Large intestine (tissue), 3 donors: ENCODE measurements around the gene DCP1A. TPM values are rescaled to one million over a fixed set of nuclear protein-coding genes. Genes with fewer than 3 reads are reported as not detected.
"Not testable (repeated sequence)": the region's sequence is repeated elsewhere in the genome, so short reads cannot be mapped to it uniquely, and the experiment has no call there.

ENCODE experiments used
- DNase-seq, 2 donors: peaks; one replicate each; pipeline versions ENCODE4 v3.0.0 to v3.0.0-alpha.2; 2013
- H3K27ac ChIP-seq: one replicate; pipeline ENCODE4 v1.5.1; 2013; ENCODE audit warnings: low read length
- H3K27me3 ChIP-seq: 2 replicates; pipeline ENCODE4 v1.6.1; 2013; ENCODE audit warnings: low read length; ENCODE audit not compliant: control insufficient read depth, insufficient read depth
- H3K36me3 ChIP-seq: 2 replicates; pipeline ENCODE4 v1.6.1; 2013; ENCODE audit warnings: low read length; ENCODE audit not compliant: control insufficient read depth, insufficient read depth
- H3K4me1 ChIP-seq: one replicate; pipeline ENCODE4 v1.6.1; 2013; ENCODE audit warnings: low read length; ENCODE audit not compliant: control insufficient read depth, insufficient read depth
- H3K4me3 ChIP-seq: one replicate; pipeline ENCODE4 v1.5.1; 2013; ENCODE audit warnings: low read length
- H3K9me3 ChIP-seq: one replicate; pipeline ENCODE4 v1.6.1; 2013; ENCODE audit warnings: mild to moderate bottlenecking, low read depth, low read length, moderate library complexity; ENCODE audit not compliant: control insufficient read depth
- WGBS: methylation state at CpG from one replicate; pipeline ENCODE4 v1.1.5; 2013; ENCODE audit warnings: low lambda C conversion rate; ENCODE audit not compliant: insufficient coverage; 5-methylcytosine and 5-hydroxymethylcytosine counted together
- polyA plus RNA-seq: library from polyadenylated mRNA; unstranded; fragments of 120-200 nt; gene quantifications from one replicate; pipeline ENCODE4 v1.2.1, GENCODE V29; 2013

DCP1A gene
- polyA plus RNA-seq, 1 donor: 22.7 TPM

DNA sequence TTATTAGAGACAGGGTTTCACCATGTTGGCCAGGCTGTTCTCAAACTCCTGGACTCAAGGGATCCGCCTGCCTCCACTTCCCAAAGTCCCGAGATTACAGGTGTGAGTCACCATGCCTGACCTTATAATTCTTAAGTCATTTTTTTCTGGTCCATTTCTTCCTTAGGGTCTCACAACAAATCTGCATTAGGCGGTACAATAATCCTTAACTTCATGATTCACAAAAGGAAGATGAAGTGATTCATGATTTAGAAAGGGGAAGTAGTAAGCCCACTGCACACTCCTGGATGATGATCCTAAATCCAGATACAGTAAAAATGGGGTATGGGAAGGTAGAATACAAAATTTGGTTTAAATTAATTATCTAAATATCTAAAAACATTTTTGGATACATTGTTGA, 46.5 kb downstream of the DCP1A start:
- H3K36me3 ChIP-seq: peaks cover 45% of the 10 kb centered on the region
- DNase-seq: no peak
- H3K27me3 ChIP-seq: no peaks in the 10 kb centered on the region
- no peak overlapping the region for H3K27ac ChIP-seq
- H3K9me3 ChIP-seq: no peaks in the 10 kb centered on the region
- 100% methylated on average over 1 of the region's 3 CpGs for WGBS
- H3K4me3 ChIP-seq: no peak overlapping the region
- H3K4me1 ChIP-seq: no peaks in the 10 kb centered on the region

DNA sequence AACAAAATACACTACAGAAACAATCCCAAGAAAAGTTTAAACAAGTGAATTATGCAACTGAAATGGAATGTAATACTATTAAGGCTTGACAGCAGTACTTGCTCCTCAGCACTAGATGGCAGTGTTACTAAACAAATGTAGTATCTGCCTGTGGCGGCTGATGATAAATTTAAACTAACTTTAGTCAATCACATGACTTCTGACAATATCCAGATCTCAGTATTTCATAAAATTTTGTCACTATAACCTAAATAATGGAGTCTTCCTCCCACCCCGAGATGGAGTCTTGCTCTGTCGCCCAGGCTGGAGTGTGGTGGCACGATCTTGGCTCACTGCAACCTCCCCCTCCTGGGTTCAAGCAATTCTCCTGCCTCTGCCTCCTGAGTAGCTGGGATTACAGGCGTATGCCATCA, 47.7 kb downstream of the DCP1A start:
- no CpG with 5 or more reads among the region's 5 CpGs for WGBS
- DNase-seq: peak in 1 of 2 donors; percentile 34
- not testable (repeated sequence) for H3K27ac ChIP-seq

DNA sequence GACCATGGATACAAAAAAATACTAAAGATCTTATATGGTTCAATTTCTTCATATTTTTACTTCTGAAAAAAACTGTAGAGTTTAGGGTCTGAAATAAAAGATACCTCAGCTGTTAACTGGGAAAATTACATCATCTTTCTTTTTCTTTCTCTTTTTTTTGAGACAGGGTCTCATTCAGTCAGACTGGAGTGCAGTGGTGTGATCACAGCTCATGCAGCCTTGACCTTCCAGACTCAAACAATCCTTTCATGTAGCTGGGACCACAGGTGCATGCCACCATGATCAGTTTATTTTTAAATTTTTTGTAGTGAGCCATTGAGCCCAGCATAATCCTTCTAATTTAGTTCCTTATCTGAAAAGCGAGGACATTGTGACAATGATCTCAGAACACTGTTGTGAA, 51.9 kb downstream of the DCP1A start:
- Histone ChIP-seq H3K4me1 (no peaks in the 10 kb centered on the region), H3K4me3 (no peak overlapping the region), H3K9me3 (no peaks in the 10 kb centered on the region), H3K36me3 (peaks cover 50% of the 10 kb centered on the region), H3K27me3 (no peaks in the 10 kb centered on the region), H3K27ac (no peak overlapping the region)
- 100% methylated on average over 1 of the region's 1 CpG for WGBS
- DNase-seq: no peak

More for the DNA sequence above, 47.7 kb downstream of the DCP1A start:
- H3K36me3 ChIP-seq: peaks cover 48% of the 10 kb centered on the region
- H3K4me1 ChIP-seq, H3K4me3 ChIP-seq, H3K27me3 ChIP-seq, H3K9me3 ChIP-seq: not testable (repeated sequence)

DNA sequence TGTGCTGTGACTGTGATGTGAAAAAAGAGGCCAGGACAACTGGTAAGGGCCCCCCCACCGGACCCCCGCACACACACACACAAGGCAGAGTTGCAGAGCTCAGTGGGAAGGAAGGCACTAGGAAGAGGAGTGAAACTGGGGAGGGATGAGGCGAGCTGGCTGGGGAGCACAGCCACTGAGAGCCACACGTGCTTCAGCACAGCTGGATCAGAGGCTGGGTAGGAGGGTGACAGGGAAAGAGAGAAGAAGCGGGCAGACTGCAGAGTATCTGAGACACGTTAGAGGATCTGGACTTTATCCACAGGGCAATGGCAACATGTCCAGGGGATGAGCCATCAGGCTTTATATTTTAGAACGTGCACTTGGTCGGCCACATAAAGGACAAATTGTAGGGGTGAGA, 53.5 kb downstream of the DCP1A start:
- Histone ChIP-seq H3K36me3 (peaks cover 51% of the 10 kb centered on the region), H3K4me3 (no peak overlapping the region), H3K4me1 (no peaks in the 10 kb centered on the region), H3K9me3 (no peaks in the 10 kb centered on the region), H3K27ac (no peak overlapping the region), H3K27me3 (no peaks in the 10 kb centered on the region)
- WGBS: 91% methylated on average over 4 of the region's 8 CpGs
- no peak for DNase-seq

DNA sequence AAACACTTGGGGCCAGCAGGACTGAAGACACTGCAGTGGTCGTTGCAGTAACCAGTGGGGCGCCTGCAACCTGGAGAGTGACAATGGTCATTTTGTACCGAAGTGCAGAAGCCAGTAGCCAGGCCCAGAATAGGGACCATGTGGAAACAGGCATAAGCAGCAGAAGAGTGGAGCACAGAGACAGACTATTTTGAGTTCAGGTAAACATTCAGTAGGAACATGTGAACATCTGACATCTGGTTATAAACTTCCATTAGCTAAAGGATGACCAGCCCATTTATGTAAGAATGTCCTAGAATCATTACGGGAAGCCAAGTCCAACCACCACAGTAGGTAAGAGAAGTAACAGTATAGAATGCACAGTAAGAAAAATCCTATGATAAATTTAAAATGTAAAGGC, 59.1 kb downstream of the DCP1A start:
- H3K4me3 ChIP-seq: no peak overlapping the region
- no peaks in the 10 kb centered on the region for H3K4me1 ChIP-seq
- no peak for DNase-seq
- WGBS: no CpG with 5 or more reads among the region's 4 CpGs
- no peak overlapping the region for H3K27ac ChIP-seq
- H3K27me3 ChIP-seq: no peaks in the 10 kb centered on the region
- H3K36me3 ChIP-seq: peaks cover 63% of the 10 kb centered on the region
- H3K9me3 ChIP-seq: no peaks in the 10 kb centered on the region

DNA sequence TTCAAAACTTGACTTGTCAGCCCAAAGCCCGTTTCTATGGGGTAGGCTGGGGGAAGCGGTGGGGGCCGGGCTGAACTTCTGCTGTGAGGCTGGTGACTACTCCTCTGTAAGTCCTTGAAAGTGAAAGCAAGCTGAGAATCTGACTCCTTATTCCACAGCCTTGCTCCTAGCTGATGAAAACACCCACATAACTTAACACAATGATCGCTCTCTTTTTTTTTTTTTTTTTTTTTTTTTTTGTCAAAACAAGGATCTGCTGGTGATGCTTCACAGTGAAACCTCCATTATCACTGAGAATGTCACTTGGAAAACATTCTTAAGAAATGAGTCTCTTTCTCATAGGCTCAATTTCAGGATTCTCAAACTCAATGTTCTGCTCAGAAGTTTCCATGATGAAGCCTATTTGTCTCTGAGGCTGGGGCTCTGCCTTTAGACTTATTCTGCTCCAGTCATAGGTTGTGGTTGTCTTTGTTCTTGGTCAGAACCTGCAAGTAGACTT, 60.2 kb downstream of the DCP1A start:
- H3K4me3 ChIP-seq: no peak overlapping the region
- H3K27ac ChIP-seq: no peak overlapping the region
- no peaks in the 10 kb centered on the region for H3K9me3 ChIP-seq
- H3K27me3 ChIP-seq: no peaks in the 10 kb centered on the region
- no CpG with 5 or more reads among the region's 4 CpGs for WGBS
- DNase-seq: no peak
- peaks cover 55% of the 10 kb centered on the region for H3K36me3 ChIP-seq
- H3K4me1 ChIP-seq: no peaks in the 10 kb centered on the region

DNA sequence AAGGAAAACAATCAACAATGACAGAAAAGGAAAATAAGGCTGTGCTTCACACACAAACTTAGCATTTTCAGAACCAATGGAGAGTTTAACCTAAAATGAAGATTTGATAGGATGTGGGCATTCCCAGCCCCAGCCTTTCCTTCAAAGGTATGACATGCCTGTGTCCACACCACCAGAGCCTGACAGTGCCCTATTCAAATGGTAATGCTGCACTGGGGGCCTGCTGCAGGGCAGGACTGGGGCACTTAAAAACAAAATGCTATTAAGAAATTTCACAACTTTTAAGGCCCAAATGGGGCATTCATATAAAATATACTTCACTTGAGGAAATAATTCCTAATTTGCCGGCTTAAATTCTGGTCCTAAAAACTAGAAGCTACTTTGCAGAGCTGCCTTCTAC, 60.6 kb downstream of the DCP1A start:
- no peak overlapping the region for H3K27ac ChIP-seq
- no peak for DNase-seq
- peaks cover 51% of the 10 kb centered on the region for H3K36me3 ChIP-seq
- no peaks in the 10 kb centered on the region for H3K4me1 ChIP-seq
- WGBS: no CpG with 5 or more reads among the region's 1 CpG
- no peaks in the 10 kb centered on the region for H3K9me3 ChIP-seq
- no peak overlapping the region for H3K4me3 ChIP-seq
- no peaks in the 10 kb centered on the region for H3K27me3 ChIP-seq

DNA sequence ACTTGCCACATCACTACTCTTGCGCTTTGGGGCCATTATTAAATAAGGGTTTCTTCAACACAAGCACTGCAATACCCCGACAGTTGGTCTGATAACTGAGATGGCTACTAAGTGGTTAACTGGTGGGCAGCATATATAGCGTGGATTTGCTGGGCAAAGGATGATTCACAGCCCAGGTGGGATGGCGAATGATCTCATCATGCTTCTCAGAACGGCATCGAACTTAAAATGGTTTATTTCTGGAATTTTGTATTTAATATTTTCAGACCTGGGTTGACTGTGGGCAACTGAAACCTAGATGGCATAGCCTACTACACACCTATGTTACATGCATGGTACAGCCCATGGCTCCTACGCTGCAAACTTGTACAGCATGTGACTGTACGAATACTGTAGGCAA, 64.8 kb downstream of the DCP1A start:
- no peak for DNase-seq
- H3K27me3 ChIP-seq: no peaks in the 10 kb centered on the region
- H3K36me3 ChIP-seq: peaks cover 27% of the 10 kb centered on the region
- WGBS: no CpG with 5 or more reads among the region's 8 CpGs
- no peaks in the 10 kb centered on the region for H3K4me1 ChIP-seq
- no peak overlapping the region for H3K4me3 ChIP-seq
- no peaks in the 10 kb centered on the region for H3K9me3 ChIP-seq
- no peak overlapping the region for H3K27ac ChIP-seq

DNA sequence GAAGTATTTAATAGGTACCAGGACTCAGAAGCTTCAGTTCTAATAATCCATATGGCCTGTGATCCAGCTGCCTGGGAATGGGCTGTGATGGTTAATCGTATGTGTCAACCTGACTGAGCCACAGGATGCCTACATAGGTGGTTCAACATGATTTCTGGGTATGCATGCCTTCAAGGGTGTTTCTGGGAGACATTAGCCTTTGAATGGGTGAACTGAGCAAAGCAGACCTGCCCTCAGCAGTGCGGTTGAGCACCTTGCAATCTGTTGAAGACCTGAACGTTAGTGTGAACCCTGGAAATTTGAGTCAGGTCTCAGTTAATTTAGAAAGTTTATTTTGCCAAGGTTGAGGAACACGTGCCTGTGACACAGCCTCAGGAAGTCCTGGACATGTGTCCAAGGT, 68.7 kb downstream of the DCP1A start:
- no peak for DNase-seq
- H3K4me3 ChIP-seq: no peak overlapping the region
- no CpG with 5 or more reads among the region's 4 CpGs for WGBS

DNA sequence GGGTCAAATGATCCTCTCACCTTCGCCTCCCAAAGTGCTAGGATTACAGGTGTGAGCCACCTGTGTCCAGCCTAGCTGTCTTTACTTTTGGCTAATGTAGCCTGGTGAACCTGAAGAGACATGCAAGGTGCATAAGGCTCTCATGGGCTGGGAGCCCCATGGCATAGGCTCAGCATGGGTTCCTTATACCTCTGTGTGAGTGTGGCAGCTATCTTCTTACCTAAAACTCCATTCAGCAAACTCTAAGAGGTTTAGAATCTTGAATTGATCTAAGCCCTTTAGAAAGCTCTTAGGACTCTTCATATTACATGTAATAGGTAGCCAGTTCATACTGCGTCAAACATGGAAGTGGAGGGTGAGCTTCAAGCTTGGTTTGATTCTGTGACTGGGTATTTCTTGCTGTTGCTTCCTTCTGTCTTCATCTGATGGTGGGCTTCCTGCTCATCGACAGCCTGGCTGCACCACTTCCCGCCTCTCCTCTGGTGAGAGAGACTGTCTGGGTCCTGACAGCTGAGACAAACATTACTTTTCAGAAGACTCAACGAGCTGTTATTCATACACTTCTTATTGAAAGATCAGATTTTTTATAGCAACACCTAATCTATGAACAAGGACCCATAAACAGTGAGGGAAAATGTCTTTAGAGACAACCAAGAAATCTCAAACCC, 72.3 kb downstream of the DCP1A start:
- Histone ChIP-seq H3K36me3 (no peaks in the 10 kb centered on the region), H3K9me3 (no peaks in the 10 kb centered on the region)

More for the DNA sequence above, 68.7 kb downstream of the DCP1A start:
- Histone ChIP-seq H3K9me3 (no peaks in the 10 kb centered on the region), H3K4me1 (no peaks in the 10 kb centered on the region), H3K27me3 (no peaks in the 10 kb centered on the region), H3K27ac (no peak overlapping the region), H3K36me3 (no peaks in the 10 kb centered on the region)

DNA sequence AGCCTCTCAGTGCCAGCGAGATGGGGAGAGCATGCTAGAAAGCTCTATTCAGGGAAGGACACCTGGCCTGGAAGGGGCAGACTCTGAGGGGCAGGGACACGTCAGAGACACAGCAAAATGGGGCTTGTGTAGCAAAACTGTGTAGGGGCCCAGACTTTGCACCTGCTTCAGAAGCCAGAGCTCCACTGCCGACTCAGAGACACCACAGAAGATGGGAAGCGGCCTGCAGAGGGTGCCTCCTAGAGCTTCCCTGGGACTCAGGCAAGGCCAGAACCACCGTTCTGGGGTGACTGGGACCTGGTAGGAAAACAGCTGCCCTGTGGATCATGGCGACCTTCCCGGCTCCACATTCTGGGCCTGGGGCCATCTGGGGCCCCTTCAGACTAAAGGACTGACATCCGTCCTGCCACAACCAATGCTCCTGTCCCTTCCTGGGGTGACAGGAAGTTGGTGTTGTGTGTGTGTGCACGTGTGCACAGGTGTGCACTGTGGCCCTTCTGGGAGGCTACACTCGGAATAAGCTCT, 74.1 kb downstream of the DCP1A start:
- H3K9me3 ChIP-seq: no peaks in the 10 kb centered on the region
- WGBS: no CpG with 5 or more reads among the region's 10 CpGs

More for the DNA sequence above, 72.3 kb downstream of the DCP1A start:
- DNase-seq: no peak
- H3K4me3 ChIP-seq: no peak overlapping the region
- H3K4me1 ChIP-seq: peaks cover 2% of the 10 kb centered on the region
- no peak overlapping the region for H3K27ac ChIP-seq
- no peaks in the 10 kb centered on the region for H3K27me3 ChIP-seq
- no CpG with 5 or more reads among the region's 5 CpGs for WGBS

More for the DNA sequence above, 74.1 kb downstream of the DCP1A start:
- no peak for DNase-seq
- H3K4me3 ChIP-seq: no peak overlapping the region
- H3K27ac ChIP-seq: no peak overlapping the region
- H3K36me3 ChIP-seq: no peaks in the 10 kb centered on the region
- H3K27me3 ChIP-seq: no peaks in the 10 kb centered on the region
- peaks cover 8% of the 10 kb centered on the region for H3K4me1 ChIP-seq
